Measurements from ENCODE around the gene ROR1.

Gene ROR1

DNA sequence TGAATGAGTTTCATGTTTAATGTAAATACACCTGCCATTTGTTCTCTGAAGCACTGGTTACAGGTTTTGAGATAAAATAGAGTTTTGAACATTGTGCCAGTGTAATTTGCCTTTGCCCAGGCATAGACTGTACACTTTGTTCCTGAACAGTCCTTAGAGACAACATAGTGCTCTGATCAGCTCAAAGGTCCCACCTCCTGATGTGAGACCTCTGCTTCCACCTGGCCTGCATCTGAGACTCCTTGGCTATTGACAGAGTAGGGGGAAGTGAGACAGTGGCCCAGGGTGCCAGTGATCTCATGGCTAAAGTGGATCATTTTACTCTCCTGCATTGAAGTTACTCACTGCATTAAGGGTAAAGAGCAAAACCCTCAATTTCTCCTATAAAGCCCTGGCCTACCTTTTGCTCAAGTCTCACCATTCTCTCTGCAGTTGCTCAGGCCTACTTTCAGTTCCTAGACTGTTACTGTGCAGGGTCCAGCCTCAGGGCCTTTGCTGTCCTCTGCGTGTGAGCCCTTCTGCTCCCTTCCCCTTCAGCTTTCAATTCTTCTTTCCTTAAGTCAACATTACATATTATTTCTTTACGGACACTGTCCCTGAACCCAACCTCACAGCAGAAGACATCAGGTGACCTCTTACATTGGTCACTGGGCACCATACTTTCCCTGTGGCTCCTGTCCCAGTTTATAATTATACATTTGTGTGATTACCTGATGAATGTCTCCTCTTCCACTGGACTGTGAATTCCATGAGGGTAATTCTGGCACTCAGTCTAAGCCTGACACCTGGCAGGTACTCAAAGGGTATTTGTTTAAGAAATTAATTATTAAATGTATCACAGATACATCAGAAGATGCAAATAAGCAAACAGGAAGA is 142.9 kb downstream of the ROR1 start:
- no peak for DNase-seq

DNA sequence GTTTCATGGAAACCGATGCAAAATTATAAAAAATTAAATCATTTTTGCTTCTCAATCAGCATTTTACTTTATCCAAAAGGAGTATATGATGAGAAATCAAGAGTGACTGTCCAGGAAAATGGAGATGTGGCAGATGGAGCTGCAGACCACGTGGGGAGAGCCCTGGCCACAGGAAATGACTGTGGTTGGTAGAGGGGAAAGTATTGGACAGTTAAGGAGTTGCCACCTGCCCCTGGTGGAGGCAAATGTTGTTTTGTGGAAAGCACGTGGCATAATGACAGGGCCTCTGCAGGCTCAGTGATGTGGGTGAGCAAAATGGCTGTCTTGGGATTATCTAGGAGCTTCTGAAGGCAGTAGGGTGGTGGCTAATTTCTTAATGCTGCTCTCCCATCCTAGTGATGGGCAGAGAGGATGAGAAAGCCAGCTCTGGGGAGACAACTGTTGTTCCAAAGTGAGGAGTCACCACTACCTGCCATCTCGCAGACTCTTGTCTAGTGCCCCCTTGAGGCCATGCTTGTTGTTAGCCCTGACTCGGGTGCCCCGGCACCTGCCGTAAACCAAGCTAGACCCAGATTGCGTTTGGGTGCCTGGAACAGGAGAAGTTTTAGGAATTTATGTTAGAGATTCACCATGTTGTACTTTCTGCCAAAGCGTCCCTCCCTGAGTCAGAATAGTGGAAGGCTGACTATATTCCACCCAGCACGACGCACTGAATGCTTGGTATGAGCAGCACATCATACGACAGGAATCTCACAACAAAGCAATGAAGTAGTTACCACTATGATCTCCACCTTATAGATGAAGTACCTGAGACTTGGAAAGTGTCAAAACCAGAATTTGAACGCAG is 144.0 kb downstream of the ROR1 start:
- no peak for DNase-seq

DNA sequence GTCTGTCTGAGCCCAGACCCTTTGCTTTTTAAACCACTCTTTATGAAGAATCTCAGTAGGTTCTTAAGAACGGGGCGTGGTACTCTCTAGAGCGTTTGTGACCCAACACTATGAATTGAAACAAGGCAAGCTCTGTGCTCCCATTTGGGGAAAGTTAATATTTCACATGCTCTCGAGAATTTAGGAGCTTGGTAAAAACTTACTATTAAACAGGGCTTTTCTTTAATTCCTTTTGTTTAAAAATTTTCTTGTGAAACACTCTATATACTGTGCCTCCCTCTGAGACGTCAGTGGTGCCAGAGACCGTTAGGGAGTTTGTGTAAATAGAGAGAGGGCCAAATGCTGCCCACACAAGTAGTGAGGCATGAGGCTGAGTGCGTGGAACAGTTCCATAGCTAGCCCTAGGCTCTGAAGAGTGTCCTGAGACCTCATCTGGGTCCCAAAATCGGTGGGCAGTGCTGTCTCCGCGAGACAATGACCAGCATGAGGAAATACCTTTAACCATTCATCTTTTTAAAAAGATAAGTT is 144.7 kb downstream of the ROR1 start:
- DNase-seq: no peak

DNA sequence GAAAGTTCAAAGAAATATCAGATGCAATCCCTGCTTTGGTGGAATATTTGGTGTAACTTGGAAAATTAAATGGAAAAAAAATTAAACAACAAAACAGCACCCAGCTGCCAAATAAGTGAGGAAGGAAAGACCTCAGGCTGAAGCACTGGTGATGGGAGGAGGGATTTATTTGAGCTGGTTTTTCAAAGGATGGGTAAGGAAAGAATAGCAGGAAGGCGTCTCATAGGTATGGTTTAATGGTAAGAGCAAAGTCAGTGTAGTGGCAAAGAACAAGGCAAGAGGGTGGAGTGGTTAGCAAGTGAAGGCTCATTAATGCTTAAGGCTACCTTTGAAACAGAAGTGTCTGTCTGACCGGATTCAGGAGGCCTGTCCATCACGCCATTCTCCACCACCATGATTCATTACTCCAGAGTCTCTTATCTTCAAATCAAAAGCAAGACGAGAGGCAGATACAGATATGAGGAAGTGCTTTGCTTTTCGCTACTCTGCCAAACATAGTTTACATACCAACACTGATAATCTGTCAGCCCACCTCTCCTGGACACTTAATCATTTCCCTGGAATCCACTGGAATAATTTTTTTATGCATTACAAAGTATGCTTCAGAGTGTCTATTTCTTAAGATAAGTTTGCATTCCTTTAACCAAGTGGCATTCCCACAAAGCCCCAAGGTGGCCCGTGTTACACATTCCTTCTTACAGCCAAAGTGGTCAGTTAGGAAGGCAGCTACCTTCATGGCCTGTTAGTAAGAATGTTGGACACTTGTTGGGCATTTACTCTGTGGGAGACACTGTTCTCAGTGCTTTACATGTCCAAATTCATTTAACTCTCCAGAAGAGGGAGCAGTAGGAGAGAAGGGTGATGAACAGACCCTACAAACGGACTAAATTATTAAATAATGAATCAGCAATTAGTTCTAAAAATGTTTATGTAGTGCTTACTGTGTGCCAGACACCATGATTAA is 146.6 kb downstream of the ROR1 start:
- no peak for DNase-seq

DNA sequence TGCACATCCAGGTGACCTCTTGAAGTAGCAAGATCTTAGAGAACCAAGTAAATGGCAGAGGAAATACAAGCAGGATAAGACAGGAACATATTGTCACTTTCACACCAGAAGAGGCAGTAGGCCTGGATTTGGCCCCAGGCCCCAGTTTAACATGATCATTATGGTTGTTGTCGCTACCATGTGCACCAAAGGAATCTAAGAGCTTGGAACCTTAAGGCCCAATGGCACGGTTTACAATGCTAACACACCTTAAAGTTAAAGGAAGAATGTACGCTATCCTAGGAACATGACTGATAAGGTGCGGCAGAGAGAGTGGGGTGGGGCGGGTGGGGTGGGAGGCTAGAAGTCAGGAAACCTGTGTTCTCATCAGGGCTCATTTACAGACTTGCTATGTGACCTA is 147.5 kb downstream of the ROR1 start:
- DNase-seq: no peak

DNA sequence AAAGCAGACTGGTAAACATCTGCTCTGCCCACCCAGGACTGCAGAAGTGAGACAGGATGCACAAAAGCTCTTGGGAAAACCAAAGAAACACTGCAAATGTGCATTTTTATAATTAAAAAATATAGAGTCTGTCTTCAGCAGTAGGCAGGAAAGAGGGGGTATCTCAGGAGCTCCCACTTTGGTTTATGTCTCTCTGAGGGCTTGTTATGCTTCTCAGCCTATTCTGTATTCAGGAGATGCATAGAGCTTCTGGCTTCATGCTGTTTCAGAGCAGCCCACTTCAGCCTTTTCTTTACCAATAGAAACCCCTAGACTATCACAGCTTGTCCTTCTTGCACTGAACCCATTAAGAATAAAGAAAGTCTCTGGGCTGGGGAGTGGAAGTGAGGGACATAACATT is 148.0 kb downstream of the ROR1 start:
- no peak for DNase-seq

DNA sequence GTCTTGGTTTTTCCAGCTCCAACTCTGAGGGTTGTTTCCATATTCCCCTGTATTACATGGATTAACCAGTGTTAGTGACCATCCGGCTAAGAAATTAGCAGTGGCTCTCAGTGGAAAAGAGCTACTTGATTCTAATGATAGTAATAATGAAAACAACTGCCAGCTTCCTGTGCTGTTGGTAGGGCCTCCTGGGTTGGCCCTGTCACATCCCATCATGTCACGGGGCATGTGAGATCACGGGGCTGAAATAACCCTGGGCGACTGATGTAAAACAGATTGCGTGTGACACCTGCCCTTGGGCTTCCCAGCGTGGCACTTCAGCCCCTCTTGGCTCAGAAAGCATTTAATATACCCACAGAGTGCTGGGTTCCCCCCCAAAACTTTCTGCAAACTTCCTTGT is 149.0 kb downstream of the ROR1 start:
- no peak for DNase-seq

DNA sequence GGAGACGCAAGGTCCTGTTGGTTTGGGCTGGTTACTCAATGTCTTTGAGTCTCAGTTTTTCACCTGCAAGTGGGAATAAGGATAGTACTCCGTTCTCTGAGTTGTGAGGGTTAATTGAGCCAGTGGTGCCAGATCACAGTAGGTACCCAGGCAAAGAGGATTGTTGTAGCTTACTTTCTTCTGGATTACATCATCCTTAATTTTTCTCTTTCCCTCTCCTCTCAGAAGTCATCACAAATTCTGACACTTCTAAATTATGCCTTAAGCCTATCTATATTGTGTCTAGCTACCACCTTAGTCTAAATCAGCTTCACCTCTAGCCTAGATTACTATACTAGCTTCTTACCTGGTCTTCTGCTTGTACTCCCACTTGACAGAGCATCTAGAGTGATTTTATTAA is 149.5 kb downstream of the ROR1 start:
- DNase-seq: no peak

DNA sequence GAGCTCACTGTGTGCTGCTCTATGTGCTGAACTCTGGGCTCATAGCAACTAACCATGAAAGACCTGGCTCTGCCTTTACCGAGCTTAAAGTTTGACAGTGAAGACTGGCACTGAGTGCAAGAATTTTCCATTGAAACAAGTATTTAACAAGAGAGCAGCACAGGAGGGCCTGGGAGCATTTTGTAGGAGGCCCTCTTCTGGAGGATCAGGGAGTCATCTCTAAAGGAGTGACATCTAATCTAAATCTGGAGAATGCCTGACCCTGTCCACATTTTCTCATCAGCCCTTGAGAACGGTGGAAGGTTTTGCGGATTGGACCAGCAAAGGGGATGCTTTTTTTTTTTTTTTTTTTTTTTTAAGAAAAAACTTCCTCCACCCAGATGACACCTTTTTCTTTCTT is 150.8 kb downstream of the ROR1 start:
- DNase-seq: no peak

DNA sequence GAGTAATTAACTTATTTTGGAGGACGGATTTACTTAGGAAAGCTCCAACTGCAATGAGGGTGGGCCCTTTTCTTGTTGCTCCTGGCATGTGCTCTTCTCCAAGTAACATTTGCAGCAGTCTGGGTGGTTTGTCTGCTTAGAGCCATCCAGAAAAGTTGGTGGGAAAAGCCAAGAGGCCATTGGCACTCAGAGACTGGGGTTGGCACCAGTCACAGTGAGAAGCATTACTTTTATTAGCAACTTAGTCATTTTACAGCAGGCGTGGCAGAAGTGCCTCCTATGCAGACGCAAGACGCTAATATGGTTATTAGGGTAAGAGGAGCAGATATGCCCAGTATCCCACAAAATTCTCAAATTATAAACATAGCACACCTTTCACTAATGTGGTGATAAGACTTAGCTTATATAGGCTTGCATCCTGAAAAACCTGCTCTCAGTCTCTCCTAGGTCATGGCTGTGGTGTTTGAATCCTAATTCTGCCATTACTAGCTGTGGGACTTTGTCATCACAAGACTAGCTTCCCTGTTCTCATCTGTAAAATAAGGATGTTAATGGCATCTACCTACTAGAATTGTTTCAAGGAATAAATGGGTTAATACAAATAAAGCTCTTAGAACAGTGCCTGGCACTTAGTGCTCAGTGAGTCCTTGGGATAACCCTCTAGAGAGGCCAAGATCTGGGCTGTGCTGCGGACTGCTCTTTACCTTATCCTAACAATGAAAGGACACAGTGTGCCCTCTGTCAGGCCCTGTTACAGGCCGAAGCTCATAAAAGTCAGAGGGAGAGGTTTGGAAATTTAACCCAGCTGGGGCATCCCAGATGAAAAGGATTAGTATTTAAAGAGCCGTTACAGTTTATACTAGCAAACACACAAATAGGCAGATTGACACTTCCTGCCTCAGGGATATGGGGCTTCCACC is 154.6 kb downstream of the ROR1 start:
- DNase-seq: no peak

DNA sequence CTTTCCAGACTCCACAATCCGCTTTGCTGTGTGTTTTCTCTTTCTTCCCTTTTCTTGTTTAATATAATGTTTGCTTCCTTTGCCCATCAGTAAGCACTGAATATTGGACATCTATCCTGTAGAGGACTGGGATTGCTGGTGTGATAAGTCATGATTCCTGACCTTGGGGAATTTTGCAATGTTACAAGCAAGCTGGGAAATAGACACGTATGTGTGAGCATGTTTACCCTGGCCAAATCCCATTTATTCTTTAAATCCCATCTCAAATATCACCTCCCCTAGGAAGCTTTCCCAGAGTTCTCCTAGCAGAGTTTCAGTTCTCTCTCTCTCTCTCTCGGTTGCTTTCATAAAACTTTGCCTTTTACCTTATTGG is 155.3 kb downstream of the ROR1 start:
- DNase-seq: no peak

DNA sequence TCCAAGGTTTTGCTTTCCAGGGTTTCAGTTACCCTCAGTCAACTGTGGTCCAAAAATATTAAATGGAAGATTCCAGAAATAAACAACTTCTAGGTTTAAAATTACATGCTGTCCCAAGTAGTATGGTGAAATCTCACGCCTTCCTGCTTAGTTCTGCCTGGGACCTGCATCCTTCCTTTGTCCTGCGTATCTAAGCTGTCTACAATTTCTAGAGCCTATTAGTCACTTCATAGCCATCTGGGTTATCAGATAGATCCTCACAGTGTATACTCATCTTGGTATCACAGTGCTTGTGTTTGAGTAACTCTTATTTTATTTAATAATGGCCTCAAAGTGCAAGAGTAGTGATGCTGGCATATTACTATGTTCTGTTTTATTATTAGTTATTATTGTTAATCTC is 157.7 kb downstream of the ROR1 start:
- no peak for DNase-seq

DNA sequence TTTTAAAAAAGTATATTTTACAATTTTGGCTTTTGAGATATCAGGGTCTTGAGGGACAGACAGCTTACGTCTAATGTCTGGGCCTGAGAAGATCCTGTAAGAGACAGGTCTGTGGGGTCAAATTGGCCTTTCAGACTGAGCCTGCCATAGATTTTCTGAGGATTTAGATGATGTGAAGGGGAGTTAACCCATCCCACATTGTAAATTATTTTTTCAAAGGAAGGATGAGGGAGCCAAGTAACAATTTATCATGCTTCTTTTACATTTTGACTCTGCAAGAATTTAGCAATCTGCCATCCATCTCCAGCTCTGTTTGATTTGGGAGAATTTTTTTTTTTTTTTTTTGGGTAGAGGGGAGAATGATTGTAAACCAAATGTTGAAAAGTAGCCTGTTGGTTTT is 160.9 kb downstream of the ROR1 start:
- no peak for DNase-seq

DNA sequence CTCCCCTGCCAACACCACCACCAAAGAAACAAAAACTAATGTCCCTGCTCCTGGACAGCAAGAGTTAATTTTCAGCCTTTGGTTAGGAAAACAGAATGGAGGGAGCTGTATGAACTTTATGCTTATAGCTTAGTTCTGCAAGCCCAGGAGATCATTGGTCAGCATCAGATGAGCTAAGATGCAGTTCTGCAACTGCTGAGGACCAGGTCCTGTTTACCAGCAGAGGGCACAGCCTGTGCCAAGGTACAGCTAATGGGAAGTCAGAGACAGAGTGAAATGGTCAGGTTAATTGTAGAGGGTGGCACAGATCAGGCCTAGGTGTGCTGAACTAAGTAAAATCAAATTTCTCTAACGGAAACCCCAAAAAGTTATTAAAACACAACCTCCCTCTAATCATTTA is 161.3 kb downstream of the ROR1 start:
- DNase-seq: no peak

DNA sequence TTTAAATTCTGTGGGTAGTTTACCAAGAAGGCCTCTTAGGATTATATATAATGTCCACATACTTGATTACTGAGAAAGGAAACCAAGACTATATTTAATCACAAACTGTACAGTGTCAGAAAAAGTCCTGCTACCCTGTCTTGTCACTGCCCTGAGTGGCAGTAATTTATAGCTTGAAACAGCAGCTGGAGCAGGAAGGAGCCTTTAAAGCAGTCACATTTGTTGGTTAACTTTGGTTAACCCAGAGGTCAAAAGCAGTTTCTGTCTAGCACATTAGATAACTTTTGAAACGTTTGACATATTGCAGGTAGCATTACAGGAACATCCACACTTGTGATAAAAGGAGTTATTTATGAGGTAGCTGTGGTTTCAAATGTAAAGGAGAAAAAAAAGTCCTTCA is 161.7 kb downstream of the ROR1 start:
- DNase-seq: no peak

DNA sequence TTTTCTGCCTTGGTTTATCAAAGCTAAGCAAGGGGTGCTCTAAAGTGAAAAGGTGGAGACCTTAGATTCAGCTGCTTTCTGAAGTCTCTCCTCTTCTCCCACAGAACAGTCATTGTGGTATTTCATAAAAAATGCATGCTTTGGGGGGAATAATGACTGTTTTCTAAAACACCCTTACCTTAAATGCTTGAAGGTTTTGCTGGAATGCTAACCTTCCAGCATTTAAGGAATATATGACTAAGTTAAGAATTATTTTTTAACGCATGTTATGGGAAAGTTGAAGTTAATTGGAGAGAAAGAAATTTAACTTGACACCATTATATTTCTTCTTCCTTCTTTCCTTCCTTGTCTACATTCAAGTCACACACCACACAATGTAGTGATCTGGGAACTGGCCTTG is 162.5 kb downstream of the ROR1 start:
- DNase-seq: no peak

DNA sequence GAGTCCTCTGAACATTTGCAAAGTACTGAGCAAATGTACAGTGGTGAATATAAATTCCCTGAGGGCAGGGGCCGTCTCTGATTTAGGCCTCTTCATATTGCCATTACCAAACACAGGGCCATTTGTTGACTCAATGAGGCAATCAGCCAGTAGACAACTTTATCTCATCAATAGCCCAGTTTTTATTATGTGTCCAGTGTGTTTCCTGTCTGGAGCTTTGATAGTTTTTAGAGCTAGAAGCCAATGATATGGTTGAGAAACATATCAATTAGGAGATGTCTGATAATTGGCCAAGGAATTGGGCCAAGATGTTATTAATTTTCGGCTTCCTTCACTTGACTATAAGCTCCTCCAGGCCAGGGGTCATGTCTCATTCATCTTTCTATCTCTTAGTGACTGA is 163.0 kb downstream of the ROR1 start:
- no peak for DNase-seq

DNA sequence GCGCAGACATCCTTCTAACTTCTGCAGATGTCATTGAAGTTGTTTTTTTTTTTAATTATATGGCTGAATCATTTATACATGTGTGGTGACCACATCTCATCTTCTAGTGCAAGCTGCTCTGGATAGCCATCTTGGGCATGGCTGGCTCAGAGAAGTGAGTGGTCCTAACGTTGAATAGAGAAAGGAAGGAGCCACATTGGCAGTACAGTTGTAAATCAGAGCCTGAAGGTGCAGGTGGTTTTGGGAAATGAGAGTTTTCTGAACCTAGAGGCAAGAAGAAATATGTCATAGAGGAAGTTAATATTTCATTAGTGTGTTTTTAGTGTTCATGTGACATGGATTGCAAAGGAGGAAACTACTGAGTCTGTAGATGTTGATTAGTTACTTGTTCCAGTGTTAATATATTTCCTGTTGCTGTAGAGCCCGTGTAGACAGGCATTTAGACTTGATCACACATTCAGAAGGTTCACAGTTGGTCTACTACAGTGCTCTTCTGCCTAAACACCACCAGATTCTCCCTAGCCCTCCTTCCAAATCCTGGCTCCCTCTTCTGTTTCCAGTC is 163.7 kb downstream of the ROR1 start:
- DNase-seq: no peak

DNA sequence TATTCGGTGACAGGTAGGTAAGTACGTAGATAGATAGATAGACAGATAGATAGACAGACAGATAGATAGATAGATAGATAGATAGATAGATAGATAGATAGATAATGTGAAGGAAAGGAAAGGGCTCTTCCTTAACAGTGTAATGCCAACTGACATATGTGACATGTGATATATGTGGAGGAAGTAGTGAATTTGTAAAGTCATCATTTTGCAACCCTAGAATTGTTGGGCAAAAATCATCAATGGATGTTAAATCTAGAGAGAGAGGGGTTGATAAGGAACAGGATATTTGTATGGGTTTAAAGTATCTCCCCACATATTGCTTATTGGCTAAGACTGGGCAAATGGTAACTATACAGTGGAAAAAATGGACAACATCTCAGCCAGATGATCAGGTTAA is 166.6 kb downstream of the ROR1 start:
- DNase-seq: no peak

DNA sequence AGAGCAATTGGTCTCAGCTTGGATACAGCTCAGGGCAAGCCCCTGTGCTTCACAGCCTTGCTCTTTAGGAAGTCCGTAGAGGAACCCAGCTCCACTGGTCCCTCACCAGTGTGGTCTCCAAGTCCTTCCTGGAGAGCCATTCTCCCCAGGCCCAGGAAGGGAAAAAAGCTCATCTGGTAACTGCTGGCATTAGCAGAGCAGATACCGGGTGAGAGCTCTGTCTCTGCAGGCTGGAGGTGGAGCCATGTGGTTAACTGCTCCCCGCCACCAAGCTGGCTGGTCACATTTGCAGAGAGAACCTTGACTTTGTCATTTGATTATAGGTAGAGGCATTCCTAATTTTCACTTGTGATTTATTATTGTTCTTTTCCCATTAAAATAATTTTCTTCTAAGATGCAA is 169.6 kb downstream of the ROR1 start:
- DNase-seq: no peak

DNA sequence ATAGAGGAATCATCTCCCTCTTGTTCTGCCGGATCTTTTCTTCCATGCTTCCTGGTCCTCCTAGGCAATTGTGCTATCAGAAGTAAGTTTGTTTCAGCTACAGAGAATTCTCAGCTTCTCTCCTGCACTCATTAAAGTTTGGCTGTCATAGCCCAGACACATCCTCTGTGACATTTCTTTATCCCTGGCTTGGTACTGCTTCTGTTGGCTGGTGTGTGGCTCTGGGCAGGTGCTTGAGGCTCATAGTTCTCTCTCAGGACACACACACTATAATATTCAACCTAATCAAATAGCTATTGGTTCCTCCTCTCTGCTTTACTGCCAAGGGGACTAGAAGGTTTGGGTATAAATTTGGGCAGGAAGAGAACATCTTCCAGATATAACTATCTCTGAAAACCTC is 172.1 kb downstream of the ROR1 start:
- no peak for DNase-seq

All from NCI-H1694 treated with DMSO at 0.1 percent for 48 hours (cell line).